ENCODE results near the gene AMIGO2. TPM values are rescaled to one million over a fixed set of nuclear protein-coding genes. Genes with fewer than 3 reads are reported as not detected.

AMIGO2 gene
- total RNA-seq, 4 donors from 2014 or later, result 5.8 to 17.8 (median 13.4) TPM

GRCh38 chr12:47110011-47110541 is 30.3 kb upstream of the AMIGO2 start:
- TF ChIP-seq CTCF (IDR thresholded peaks at IDR 0.05), result no peak
- DNase-seq (ENCODE audit: low spot score), result no peak
- ATAC-seq (ENCODE audit: low FRiP score), result no peak

- no peak for DNase-seq (ENCODE audit: low spot score)
- no peak for ATAC-seq (ENCODE audit: low FRiP score)
- no peak for TF ChIP-seq CTCF (IDR thresholded peaks at IDR 0.05)
Measured at GRCh38 chr12:47107926-47108325, 28.2 kb upstream of the AMIGO2 start.

- ATAC-seq (ENCODE audit: low FRiP score) (no peak), DNase-seq (ENCODE audit: low spot score) (no peak)
- no peak for TF ChIP-seq CTCF (IDR thresholded peaks at IDR 0.05)
Measured at GRCh38 chr12:47107446-47107845, 27.7 kb upstream of the AMIGO2 start.

GRCh38 chr12:47105914-47106674 is 26.3 kb upstream of the AMIGO2 start:
- no peak for TF ChIP-seq CTCF (IDR thresholded peaks at IDR 0.05)
- DNase-seq (ENCODE audit: low spot score), result no peak
- ATAC-seq (ENCODE audit: low FRiP score), result no peak

GRCh38 chr12:47102845-47103651 is 23.3 kb upstream of the AMIGO2 start:
- DNase-seq (ENCODE audit: low spot score), result no peak
- TF ChIP-seq CTCF (IDR thresholded peaks at IDR 0.05), result no peak
- no peak for ATAC-seq (ENCODE audit: low FRiP score)

GRCh38 chr12:47102406-47102805 is 22.6 kb upstream of the AMIGO2 start:
- no peak for DNase-seq (ENCODE audit: low spot score)
- no peak for TF ChIP-seq CTCF (IDR thresholded peaks at IDR 0.05)
- no peak for ATAC-seq (ENCODE audit: low FRiP score)
